ENCODE measurements around the gene CLRN3.
A peak's percentile ranks its signal among the peaks of the same experiment; 100 is the strongest.

CLRN3 gene

DNA sequence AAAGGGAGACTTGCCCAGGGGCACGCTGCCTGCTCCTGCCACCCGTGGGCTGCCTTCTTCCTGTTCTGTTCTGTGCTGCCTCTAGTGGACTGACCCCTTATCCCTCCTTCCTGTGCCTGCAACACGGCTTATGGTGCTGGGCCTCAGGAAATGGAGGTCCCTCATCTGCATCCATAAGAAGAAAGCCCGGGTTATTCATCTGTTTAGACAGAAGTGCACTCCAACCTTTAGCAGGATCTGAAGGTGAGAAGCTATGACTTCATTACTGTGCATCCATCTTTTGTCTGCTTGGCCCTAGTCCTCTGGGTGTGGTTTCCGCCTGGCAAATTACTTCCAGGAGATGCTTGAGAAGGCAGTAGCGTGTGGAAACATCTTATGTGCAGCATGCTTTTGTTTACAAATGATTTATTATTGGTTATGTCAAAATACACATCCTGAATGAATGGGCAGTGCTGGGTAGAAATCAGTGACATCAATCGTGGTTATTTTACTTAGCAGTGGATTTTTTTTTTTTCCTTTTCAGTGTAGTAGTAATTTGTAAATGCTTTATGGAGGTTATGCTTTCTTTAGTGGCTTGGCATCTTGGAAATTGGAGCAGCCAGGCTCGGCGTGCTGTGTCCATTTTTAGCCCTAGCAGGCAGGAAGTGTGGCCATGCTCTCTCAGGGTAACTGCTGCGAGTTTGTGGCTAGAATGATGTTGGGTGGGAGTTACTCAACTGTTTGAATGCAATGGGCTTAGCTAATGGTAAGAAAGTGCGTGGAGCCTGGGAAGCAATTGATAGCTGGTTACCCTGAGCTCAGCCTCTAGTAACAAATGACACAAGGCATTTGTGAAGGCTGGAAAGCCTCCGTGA is 26.9 kb upstream of the CLRN3 start:
- DNase-seq (ENCODE audit: low read depth in 2 of 2, low spot score in 1 of 2) = no peak

DNA sequence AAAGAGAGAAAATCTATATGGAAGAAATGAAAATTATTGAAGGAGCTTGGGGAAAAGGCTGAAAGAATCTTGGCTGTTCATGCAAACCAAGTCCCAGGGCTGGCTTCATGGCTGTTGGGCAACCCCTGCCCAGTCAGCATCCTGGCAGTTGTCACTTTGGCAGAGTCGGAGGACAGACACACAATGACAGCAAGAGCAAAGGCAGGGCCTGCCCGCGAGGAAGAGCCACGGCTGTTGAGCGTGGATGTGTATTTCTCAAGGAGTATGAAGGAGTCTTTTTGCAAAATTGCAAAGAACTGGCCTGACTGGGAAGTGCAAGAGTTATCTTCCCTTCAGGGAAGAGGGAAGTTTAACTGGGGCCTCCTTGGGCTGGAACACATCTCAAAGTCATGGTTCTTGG is 25.8 kb upstream of the CLRN3 start:
- DNase-seq (ENCODE audit: low read depth in 2 of 2, low spot score in 1 of 2) = no peak

DNA sequence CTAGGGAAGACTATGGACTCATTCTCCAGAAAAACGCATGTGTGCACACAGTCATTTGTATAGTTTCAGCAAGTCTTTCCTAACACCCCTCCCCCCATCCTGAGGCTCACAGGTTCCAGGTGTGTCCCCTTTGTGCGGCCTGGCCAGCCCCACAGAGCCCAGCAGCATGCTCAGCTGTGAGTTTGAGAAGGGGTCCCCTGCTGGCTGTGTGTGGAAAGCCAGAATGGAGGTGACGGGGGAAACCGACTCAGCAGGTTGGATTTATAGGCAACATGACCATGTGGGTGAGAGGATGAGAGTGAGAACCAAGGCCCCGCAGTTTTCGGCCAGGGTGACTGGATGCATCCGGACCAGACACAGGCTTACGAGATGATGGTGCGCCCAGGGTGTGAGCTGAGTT is 24.1 kb upstream of the CLRN3 start:
- DNase-seq (ENCODE audit: low read depth in 2 of 2, low spot score in 1 of 2) = no peak

DNA sequence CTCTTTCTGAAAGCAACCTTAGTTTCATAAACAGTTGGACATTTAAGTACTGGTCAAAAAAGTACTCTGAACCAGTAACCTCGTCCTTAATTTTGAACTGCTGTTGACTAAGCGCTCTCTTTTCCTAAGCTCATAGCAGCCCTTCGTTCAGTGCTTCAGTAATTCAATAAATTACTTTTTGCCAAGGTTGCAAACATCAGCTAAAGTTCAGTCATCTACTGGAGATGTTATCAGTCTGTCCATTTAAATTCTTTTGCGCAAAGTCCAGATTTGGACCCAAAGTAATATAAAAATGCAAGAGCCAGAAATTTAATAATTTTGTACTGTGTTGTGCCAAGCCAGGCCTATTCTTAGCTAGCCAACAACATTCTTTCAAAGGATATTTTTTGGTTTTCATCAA is 22.6 kb upstream of the CLRN3 start:
- DNase-seq (ENCODE audit: low read depth in 2 of 2, low spot score in 1 of 2) = no peak

DNA sequence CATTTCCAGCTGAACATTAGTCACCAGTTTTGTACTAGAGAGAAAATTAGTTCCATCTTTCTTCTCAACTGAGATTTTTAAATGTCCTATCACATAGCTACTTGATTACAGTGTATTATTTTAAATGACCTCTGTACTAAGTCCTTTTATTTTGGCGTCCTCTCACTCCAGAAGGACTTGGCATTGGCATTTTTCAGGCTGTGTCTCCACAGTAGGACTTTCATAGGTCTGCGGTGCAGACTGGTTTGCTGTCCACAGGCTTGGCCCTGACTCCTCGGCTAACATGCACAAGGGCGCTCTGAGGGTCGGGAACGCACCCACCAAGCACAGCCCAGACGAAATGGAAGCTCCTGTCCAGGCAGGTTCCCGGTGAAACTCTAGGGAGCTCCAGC is 20.6 kb upstream of the CLRN3 start:
- DNase-seq (ENCODE audit: low read depth in 2 of 2, low spot score in 1 of 2) = no peak

DNA sequence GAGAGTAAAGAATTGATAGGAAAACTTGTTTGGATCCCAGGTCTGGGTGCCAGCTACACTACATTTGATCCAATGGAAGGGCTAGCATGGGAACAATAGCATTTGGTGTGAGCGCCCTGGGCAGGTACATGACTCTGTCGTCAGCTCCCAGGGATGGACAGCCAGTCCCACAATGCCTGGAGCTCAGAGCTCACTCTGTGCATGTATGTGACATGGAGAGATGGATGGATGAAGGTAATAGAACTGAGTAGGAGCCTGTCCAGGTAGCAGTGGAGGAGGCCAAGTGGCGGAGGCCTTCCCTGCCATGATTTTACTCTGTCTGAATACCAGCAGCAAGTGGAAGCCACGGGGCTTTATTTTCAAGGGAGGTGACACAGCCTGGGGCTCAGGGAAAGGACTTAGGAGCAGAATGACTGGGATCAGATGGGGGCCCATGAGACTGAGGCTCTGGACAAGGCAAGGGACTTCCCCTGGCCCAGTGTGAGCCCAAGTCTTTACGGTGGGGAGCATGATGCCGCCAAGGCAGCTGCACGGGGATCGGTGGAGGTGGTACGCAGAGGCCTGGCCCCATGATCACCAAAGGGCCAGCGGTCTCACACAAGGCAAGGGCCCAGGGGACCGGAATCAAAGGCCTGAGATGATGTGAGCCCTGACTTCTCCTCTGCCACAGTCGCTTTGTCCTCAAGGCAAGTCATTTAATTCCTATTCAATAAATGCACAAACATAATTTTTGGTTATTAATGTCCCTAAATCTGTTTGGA is 20.0 kb upstream of the CLRN3 start:
- no peak for DNase-seq (ENCODE audit: low read depth in 2 of 2, low spot score in 1 of 2)

DNA sequence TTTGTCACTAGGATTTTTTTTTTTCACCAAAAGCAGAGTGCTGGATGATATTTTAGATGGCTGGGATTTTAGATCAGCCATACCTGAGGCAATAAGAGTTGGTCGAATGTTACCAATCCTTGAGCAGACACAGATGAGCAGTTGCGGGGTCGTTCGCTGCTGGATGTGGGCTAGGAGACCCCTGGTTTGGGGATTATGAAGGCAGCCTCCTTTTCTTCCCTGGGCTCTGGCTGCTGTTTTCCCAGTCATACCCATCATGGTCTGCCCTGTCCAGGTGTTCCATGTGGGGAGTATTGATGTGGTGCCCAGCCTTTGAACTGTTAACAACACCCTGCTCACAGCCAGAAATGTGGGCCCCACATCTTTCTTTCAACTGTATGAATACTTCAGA is 19.1 kb upstream of the CLRN3 start:
- DNase-seq (ENCODE audit: low read depth in 2 of 2, low spot score in 1 of 2) = no peak

DNA sequence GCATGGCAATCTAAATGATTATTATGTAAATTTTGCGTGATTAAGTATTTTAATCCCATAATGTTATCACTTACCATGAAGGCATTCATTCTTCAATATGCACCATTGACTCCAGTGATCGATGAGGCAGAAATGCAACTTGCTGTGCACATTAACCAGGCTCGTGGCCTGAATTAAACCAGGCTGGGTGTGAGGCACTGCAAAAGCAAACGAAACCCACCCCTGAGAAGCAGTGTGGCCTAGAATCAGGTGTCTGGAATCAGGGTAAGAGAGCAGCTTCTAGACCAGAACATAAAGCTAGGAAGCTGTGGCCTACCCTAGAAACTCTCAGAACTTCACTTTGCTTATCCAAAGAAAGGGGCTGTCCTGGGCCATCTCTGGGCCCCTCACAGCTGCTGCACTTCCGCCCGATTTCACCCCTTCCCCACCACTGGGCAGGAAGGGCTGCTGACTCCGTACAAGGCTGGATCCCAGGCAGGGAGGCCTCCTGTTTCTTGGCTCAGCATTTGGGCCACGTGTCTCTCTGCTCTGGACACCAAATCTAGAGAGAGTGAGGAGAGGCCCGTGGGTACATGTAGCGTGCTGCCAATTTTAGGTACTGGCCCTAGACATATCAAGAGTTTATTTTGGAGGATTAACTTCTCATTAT is 18.6 kb upstream of the CLRN3 start:
- DNase-seq (ENCODE audit: low read depth in 2 of 2, low spot score in 1 of 2) = no peak

DNA sequence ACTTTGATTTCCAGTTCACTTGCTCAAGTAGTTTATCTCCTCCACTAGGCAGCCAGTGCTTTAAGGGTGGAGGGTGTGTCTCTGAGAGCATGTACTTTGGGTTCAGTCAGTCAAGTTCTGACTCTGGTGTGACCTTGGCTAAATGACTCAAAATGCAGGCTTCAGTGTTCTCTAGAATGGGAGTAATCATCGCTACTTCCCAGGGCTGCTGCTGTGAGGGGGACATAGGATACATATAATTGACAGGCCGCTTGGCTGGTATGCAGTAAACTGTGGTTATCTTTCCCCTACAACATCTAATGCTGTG is 17.7 kb upstream of the CLRN3 start:
- no peak for DNase-seq (ENCODE audit: low read depth in 2 of 2, low spot score in 1 of 2)

DNA sequence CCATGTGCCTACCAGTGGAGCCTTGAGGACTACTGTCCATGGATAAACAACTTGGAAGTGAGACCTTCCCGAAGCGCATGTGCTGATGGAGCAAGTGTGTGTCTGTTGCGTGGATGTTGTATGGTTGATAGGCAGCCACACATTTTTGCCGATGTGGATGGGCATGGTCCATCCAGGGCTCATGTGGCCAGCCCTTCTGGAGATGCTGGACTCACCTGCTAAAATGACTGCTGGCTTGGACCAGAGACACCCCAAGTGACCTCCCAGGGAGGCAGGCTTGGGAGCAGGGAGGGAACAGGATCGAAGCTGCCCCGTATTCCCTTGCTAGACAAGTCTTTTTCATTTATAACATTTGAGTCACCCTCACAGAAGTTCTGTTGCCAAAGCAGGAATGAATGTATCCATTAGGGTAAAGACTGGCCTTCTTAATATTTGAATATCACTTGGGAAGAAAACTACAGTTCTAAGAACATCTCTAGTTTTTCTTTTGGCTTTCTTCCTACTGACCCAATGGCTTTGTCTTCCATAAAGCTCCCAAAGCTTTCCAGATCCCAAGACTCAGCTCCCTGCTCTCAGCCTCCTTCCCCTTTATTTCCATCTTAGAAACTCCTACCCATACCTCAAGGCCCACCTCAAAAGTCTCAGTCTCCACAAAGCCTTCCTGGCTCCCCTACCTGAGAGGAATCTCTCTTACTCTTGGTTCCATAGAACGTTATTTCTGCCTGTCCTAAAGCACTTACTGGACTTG is 17.1 kb upstream of the CLRN3 start:
- no peak for DNase-seq (ENCODE audit: low read depth in 2 of 2, low spot score in 1 of 2)

DNA sequence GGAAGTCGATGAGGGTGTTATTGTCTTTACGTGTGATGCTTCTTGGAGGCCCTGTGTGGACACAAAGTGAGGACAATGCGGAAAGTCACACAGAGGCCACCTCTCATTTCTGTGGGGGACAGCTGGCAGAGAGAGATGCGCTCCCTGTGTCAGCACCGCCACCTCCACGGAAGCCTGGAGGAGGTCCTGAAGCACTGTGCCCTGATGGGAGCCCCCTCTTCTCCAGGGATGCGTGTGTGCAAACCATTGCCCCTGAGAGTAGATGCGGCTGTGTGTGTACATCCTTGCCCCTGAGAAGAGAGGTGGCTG is 16.2 kb upstream of the CLRN3 start:
- DNase-seq (ENCODE audit: low read depth in 2 of 2, low spot score in 1 of 2) = no peak

DNA sequence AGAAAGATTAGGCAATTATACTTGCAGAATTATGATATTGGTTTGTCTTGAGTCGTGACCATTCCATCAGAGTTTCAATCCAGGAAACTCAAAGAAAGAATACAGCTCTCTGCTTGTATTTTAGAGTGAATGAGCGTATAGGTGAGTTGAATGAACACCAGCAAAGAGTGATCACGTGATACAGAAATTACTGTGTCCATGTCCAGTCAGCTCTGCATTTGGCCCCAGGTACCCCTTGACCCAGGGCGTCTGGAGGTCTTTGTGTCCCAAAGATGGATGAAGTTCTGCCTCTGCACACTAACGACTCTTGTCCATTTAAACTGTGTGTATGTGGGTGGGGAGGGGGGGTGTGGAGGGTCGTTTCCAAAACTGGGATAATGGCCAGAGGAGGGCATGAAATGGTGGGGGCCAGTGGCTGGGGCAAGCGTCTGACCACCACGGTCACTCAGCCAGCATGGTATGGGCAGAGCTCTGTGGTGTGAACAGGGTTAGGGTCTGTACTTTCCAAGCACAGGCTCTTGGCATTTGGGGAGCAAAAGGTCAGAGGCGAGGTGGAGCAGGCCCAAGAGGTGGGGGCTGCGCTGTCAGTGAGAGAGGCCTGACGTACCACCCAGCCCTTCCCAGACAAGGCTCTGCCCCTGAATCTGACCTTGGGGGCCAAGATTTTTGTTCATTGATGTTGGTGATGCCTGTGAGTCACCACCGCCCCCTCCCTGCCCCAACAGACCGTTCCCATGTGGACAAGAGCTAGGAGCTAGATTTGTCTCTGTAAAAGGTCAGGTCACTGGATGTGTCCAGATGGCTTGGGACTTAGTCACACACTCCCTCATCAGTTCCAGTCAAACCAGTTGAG is 15.6 kb upstream of the CLRN3 start:
- no peak for DNase-seq (ENCODE audit: low read depth in 2 of 2, low spot score in 1 of 2)

DNA sequence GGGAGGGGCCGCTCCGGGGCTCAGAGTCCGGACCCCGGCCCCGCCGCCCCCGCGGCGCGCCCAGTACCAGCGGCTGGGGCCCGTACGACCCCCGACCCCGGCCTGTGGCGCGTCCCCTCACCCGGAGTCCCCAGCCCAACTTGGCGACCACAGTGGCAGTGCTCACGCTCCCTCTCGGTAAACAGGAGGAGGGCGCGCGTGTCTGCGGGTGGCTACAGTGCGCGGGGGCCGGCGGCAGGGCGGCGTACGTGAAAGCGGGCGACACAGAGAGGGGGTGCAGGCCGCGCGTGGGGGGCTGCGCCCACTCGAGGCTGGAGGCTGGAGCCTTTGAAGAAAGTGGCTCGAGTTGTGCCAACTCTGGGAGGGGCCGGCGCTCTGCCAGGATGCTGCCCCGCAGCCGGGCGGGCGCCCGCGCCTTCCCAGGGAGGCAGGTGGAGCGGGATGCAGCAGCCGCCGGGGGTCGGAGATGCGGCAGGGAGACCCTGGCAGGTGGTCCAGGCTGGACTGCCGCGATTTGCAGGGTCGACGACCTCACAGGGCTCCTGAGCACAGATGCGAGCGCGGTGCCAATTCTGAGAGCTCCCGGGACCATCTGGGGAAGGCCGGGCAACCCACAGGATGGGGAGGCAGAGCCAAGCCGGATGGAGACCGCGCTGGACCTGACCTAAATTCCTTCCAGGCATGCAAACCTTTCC is 14.8 kb upstream of the CLRN3 start:
- no peak for DNase-seq (ENCODE audit: low read depth in 2 of 2, low spot score in 1 of 2)

DNA sequence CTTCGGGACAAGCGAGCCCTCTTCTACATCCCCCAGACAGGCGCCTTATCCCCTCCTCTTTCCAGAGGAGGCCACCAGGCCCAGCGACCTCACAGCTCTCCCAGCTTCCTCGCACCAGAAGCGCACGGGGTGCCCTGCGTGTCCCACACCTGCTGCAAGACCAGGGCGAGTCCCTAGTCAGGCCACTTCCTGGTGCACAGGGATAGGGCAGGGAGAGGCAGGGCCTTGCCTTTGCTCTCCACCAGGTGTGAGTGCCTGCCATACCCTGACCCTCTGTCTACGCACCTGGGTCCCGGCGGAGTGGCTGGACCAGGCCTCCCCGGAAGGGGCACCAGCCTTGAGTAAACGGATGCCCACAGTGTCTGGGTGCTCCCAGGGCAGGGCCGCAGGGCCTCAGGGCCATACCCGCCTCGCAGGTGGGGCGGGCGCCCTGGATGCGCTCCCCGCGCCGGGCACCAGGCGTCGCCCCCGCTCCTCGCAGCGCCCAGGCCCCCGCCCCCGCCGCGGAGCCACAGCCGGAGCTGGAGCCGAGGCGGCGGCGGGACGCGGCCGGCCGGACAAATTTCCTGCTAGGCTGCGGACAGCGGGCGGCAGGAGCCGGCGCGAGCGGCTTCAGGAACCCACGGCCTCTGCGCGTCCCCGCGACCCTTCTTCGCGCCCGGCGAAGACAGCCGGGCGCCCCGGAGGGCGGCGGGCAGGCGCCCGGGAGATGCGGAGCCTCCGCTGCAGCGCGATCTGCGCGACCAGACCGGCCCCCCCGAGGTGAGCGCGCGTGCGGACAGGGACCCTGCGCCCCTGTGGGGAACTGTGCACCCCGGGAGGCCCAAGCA is 14.0 kb upstream of the CLRN3 start, which contains the start of gene PTPRE:
Gene PTPRE, plus strand, starts transcription at position 556 of the 830 bp plus-strand sequence. CDS start 133,779 bp downstream, outside the sequence.
- peak; percentile 5 to 41 for DNase-seq (ENCODE audit: low read depth in 2 of 2, low spot score in 1 of 2)

DNA sequence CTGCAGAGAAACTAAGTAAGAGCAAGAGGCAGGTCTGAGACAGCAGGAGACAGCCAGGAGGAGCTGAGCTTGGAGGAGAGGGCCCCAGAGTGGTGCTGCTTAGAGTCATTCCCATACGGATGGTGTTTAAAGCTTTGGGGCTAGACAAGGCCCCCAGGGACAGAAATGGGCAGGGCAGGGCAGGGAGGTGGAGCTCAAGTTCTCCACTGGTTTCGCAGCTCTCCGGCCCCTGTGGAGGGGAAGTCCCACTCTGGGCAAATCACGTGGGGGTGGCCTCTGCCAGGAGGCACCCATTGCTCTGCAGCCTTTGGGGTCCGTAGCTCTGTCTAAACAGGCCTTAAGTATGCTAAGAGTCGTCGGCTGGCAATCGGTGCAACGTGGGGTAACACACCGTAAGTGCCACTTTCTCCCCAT is 13.1 kb upstream of the CLRN3 start:
- DNase-seq (ENCODE audit: low read depth in 2 of 2, low spot score in 1 of 2) = no peak

DNA sequence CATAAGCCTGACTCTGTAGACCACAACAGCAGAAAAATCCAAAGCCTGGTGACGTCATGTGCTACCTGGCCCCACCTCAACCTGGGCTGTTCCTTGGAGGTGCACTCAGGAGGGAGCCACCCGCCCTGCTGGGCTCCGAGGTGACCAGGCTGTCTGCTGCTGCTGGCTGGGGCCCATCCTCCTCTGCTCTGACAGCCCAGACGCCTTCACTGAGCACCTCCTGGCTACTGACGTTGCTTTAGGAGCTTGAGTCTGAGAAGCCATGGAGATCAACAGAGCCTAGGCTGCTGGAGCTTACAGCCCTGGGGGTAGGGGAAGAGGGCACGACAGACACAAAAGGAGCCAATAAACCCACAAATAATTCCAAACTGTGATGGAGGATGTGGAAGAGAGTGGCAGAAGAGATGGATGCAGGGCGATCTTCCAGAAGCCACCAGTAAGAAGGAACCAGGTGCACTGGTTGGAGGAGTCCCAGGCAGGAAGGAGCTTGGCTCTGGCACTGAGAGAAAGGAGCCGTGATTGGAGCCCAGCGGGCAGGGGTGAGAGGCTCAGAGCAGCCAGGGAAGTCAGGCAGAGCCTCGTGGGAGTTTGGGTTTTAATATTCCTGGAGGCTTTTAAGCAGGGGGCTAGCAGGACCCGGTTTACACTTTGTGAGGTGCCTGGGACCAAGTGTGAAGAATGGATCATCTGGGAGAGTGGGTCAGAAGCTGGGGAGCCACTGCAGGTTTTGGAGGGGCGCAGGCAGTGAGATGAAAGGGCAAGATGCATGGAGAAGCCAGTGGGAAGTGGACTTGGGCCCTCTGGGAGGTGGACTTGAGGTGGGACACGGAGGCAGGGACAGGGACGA is 12.5 kb upstream of the CLRN3 start:
- DNase-seq (ENCODE audit: low read depth in 2 of 2, low spot score in 1 of 2) = no peak

DNA sequence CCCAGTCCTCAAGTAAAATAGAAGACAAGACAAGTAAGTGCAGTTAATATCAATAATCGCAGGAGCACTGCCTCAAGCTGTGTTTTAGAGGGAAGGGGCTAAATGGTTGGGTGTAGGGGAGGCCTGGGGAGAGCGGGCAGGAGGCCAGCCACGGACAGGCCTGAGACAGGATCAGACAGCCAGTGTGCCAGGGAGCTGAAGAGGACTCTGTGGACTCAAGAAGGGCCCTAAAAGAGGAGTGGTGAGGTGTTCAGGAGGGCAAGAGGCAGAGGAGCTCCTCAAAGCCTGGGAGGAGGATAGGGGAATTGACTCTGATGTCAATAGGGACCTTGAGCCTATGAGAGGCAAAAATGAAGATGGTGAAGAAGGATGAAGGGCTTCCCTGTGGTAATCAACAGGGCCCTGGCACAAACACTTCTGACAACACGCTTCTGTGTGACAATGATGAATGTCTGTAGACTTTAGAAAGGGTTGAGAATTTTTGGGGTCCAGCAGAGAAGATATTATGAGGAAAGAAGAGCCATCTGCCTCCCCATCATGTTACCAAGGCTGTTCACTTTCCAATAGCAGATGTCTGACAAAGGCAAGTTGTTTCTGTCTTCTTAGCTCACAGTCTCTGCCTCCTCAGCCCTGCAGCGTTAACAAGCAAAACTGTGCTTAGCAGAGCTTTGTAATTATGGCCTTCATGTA is 11.7 kb upstream of the CLRN3 start:
- no peak for DNase-seq (ENCODE audit: low read depth in 2 of 2, low spot score in 1 of 2)

DNA sequence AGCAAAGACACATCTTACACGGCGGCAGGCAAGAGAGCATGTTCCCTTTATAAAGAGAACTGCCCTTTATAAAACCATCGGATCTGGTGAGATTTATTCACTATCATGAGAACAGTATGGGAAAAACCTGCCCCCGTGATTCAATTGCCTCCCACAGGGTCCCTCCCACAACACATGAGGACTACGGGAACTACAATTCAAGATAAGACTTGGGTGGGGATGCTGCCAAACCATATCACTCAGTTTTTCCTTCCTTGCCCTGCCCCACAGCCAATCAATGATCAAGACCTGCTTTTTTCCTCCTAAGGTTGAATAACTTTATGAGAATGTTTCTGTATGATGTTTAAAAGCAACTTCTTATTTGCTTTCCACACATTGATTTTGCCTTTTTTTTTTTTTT is 11.0 kb upstream of the CLRN3 start:
- DNase-seq (ENCODE audit: low read depth in 2 of 2, low spot score in 1 of 2) = no peak

Data from stimulated activated CD8-positive, alpha-beta memory T cell treated with anti-CD3 and anti-CD28 coated beads, Interleukin-4, amount 100 ng/mL, for 4 hours (primary cell).